ENCODE results near the gene BFSP1. TPM values are rescaled to one million over a fixed set of nuclear protein-coding genes. Genes with fewer than 3 reads are reported as not detected.

Gene BFSP1
- total RNA-seq, 1 experiment from 2014 or later, result 2.3 TPM

- no peak for DNase-seq (ENCODE audit: low spot score)
- in situ Hi-C loops (cut with HindIII; ENCODE audit: low sequenced_read_pairs), result no loop called here
Measured at GRCh38 chr20:17529586-17529985, 1.6 kb downstream of the BFSP1 start.

GRCh38 chr20:17525650-17526049, 5.5 kb downstream of the BFSP1 start:
- in situ Hi-C loops (cut with HindIII; ENCODE audit: low sequenced_read_pairs), result no loop called here
- peak; percentile 58 for DNase-seq (ENCODE audit: low spot score)

GRCh38 chr20:17525132-17525531, 6.0 kb downstream of the BFSP1 start:
- in situ Hi-C loops (cut with HindIII; ENCODE audit: low sequenced_read_pairs), result no loop called here
- no peak for DNase-seq (ENCODE audit: low spot score)

- in situ Hi-C loops (cut with HindIII; ENCODE audit: low sequenced_read_pairs), result no loop called here
- DNase-seq (ENCODE audit: low spot score), result no peak
Measured at GRCh38 chr20:17524560-17524959, 6.6 kb downstream of the BFSP1 start.

- in situ Hi-C loops (cut with HindIII; ENCODE audit: low sequenced_read_pairs), result no loop called here
- no peak for DNase-seq (ENCODE audit: low spot score)
Measured at GRCh38 chr20:17523326-17523725, 7.9 kb downstream of the BFSP1 start.

GRCh38 chr20:17522528-17522927, 8.7 kb downstream of the BFSP1 start:
- no peak for DNase-seq (ENCODE audit: low spot score)
- in situ Hi-C loops (cut with HindIII; ENCODE audit: low sequenced_read_pairs), result no loop called here

GRCh38 chr20:17520583-17520982, 10.6 kb downstream of the BFSP1 start:
- in situ Hi-C loops (cut with HindIII; ENCODE audit: low sequenced_read_pairs), result no loop called here
- no peak for DNase-seq (ENCODE audit: low spot score)

GRCh38 chr20:17519606-17520285, 11.4 kb downstream of the BFSP1 start:
- no peak for DNase-seq (ENCODE audit: low spot score)
- in situ Hi-C loops (cut with HindIII; ENCODE audit: low sequenced_read_pairs), result no loop called here

- in situ Hi-C loops (cut with HindIII; ENCODE audit: low sequenced_read_pairs), result no loop called here
- no peak for DNase-seq (ENCODE audit: low spot score)
Measured at GRCh38 chr20:17518339-17519052, 12.7 kb downstream of the BFSP1 start.

- no peak for DNase-seq (ENCODE audit: low spot score)
- in situ Hi-C loops (cut with HindIII; ENCODE audit: low sequenced_read_pairs), result no loop called here
Measured at GRCh38 chr20:17515053-17515452, 16.1 kb downstream of the BFSP1 start.

- in situ Hi-C loops (cut with HindIII; ENCODE audit: low sequenced_read_pairs), result no loop called here
- DNase-seq (ENCODE audit: low spot score), result no peak
Measured at GRCh38 chr20:17513939-17514338, 17.2 kb downstream of the BFSP1 start.

GRCh38 chr20:17511401-17511800, 19.8 kb downstream of the BFSP1 start:
- no peak for DNase-seq (ENCODE audit: low spot score)
- in situ Hi-C loops (cut with HindIII; ENCODE audit: low sequenced_read_pairs), result no loop called here

GRCh38 chr20:17510548-17510947, 20.6 kb downstream of the BFSP1 start:
- no peak for DNase-seq (ENCODE audit: low spot score)
- in situ Hi-C loops (cut with HindIII; ENCODE audit: low sequenced_read_pairs), result no loop called here

GRCh38 chr20:17508756-17509155, 22.4 kb downstream of the BFSP1 start:
- in situ Hi-C loops (cut with HindIII; ENCODE audit: low sequenced_read_pairs), result no loop called here

GRCh38 chr20:17507531-17507930, 23.6 kb downstream of the BFSP1 start:
- no peak for DNase-seq (ENCODE audit: low spot score)
- in situ Hi-C loops (cut with HindIII; ENCODE audit: low sequenced_read_pairs), result no loop called here

More at GRCh38 chr20:17508756-17509155, 22.4 kb downstream of the BFSP1 start:
- DNase-seq (ENCODE audit: low spot score), result no peak

- in situ Hi-C loops (cut with HindIII; ENCODE audit: low sequenced_read_pairs), result no loop called here
- DNase-seq (ENCODE audit: low spot score), result no peak
Measured at GRCh38 chr20:17507032-17507431, 24.1 kb downstream of the BFSP1 start.

- DNase-seq (ENCODE audit: low spot score), result no peak
- in situ Hi-C loops (cut with HindIII; ENCODE audit: low sequenced_read_pairs), result no loop called here
Measured at GRCh38 chr20:17505636-17506517, 25.3 kb downstream of the BFSP1 start.

- in situ Hi-C loops (cut with HindIII; ENCODE audit: low sequenced_read_pairs), result no loop called here
- peak; percentile 72 for DNase-seq (ENCODE audit: low spot score)
Measured at GRCh38 chr20:17504898-17505635, 26.1 kb downstream of the BFSP1 start.

Measured in G401 (cell line).